DOHH2 (cell line): ENCODE measurements around the gene MFGE8.

Experiments
- CTCF ChIP-seq: fragments of 200-600 bp; sonication (generic); IDR thresholded peaks from one replicate; pipeline ENCODE4 v1.5.1; 2014; ENCODE audit warnings: antibody characterized with exemption, mild to moderate bottlenecking, low read depth, low read length; ENCODE audit not compliant: poor library complexity, severe bottlenecking
- EZH2phosphoT487 ChIP-seq: fragments of 200-600 bp; sonication (generic); IDR thresholded peaks from 2 replicates; pipeline ENCODE4 v1.6.1; 2017; ENCODE audit warnings: borderline replicate concordance, mild to moderate bottlenecking, antibody characterized with exemption, low read length, moderate library complexity, mixed read lengths

GRCh38 chr15:88906551-88906950, 6.6 kb downstream of the MFGE8 start:
- TF ChIP-seq CTCF, result no peak
- no peak for TF ChIP-seq EZH2phosphoT487
